ENCODE data around the gene FLNA.
"Not testable (repeated sequence)": the region's sequence is repeated elsewhere in the genome, so short reads cannot be mapped to it uniquely, and the experiment has no call there.

The FLNA gene

GRCh38 chrX:154310616-154311536 is 63.6 kb downstream of the FLNA start:
- H3K4me3 ChIP-seq (ENCODE audit: low read depth, low read length): no peak overlapping the region
- no peaks in the 10 kb centered on the region for H3K27me3 ChIP-seq (ENCODE audit: control insufficient read depth, insufficient read depth, low read length)
- no peaks in the 10 kb centered on the region for H3K4me1 ChIP-seq (ENCODE audit: control insufficient read depth, insufficient read depth, low read length)
- no peak overlapping the region for H3K27ac ChIP-seq (ENCODE audit: low read depth, low read length)
- no peak overlapping the region for H3K9ac ChIP-seq (ENCODE audit: low read length)
- H3K36me3 ChIP-seq (ENCODE audit: control insufficient read depth, insufficient read depth, low read length): no peaks in the 10 kb centered on the region
- peaks cover 6% of the 10 kb centered on the region; the same call in 1 of the 2 replicates for H3K9me3 ChIP-seq (ENCODE audit: control insufficient read depth, insufficient read depth, low read depth, low read length)

- no peaks in the 10 kb centered on the region for H3K36me3 ChIP-seq (ENCODE audit: control insufficient read depth, insufficient read depth, low read length)
- peaks cover 10% of the 10 kb centered on the region; the same call in 1 of the 2 replicates for H3K4me1 ChIP-seq (ENCODE audit: control insufficient read depth, insufficient read depth, low read length)
- H3K27ac ChIP-seq (ENCODE audit: low read depth, low read length): no peak overlapping the region
- H3K4me3 ChIP-seq (ENCODE audit: low read depth, low read length): no peak overlapping the region
- no peak overlapping the region for H3K9ac ChIP-seq (ENCODE audit: low read length)
- no peaks in the 10 kb centered on the region for H3K27me3 ChIP-seq (ENCODE audit: control insufficient read depth, insufficient read depth, low read length)
- H3K9me3 ChIP-seq (ENCODE audit: control insufficient read depth, insufficient read depth, low read depth, low read length): peaks cover 10% of the 10 kb centered on the region; the same call in 1 of the 2 replicates
These were observed 65.2 kb downstream of the FLNA start for GRCh38 chrX:154309041-154309775.

DNA sequence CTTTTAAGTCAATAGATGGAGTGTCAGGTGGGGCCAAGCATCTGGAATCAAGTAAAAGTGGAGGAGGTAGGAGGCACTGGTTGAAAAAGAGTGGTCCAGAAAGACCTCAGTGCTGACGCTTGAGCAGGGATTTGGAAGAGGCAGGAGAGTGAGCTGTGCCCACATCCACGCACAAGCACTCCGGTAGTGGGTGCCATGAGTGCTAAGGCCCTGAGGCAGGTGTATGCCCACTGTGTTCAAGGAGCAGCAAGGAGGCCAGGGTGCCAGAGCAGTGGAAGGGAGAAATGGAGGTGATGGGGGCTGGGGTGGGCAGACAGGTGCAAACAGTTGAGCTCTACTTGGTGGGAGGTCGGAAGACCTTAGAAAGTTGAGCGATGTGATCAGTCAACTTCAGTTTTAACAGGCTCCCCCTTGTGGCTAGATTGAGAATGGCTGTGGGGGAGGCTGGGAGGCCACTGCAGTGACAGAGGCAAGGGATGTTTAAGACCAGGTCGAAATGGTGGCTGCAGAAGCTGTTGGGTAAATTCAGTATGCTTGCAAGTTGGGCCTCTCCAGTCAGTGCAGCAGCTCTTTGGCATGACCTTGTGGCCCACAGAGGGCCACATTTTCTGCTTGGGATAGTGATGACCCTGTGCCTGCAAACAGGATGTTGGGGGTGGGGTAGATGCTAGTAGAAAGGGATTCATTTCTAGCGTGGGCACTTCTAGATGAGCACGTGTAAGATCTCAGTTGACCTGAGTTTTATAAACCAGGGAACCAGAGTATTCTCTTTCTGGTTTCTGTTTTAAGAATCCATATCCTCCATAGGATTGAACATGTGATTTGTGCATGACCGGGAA is 66.1 kb downstream of the FLNA start:
- Histone ChIP-seq H3K27ac (ENCODE audit: low read depth, low read length) (no peak overlapping the region), H3K36me3 (ENCODE audit: control insufficient read depth, insufficient read depth, low read length) (no peaks in the 10 kb centered on the region), H3K9ac (ENCODE audit: low read length) (no peak overlapping the region), H3K27me3 (ENCODE audit: control insufficient read depth, insufficient read depth, low read length) (no peaks in the 10 kb centered on the region), H3K9me3 (ENCODE audit: control insufficient read depth, insufficient read depth, low read depth, low read length) (peaks cover 10% of the 10 kb centered on the region; the same call in 1 of the 2 replicates), H3K4me3 (ENCODE audit: low read depth, low read length) (no peak overlapping the region), H3K4me1 (ENCODE audit: control insufficient read depth, insufficient read depth, low read length) (peaks cover 10% of the 10 kb centered on the region; the same call in 1 of the 2 replicates)

GRCh38 chrX:154307202-154307601 is 67.2 kb downstream of the FLNA start:
- peaks cover 10% of the 10 kb centered on the region; the same call in 1 of the 2 replicates for H3K9me3 ChIP-seq (ENCODE audit: control insufficient read depth, insufficient read depth, low read depth, low read length)
- no peaks in the 10 kb centered on the region for H3K27me3 ChIP-seq (ENCODE audit: control insufficient read depth, insufficient read depth, low read length)
- H3K36me3 ChIP-seq (ENCODE audit: control insufficient read depth, insufficient read depth, low read length): no peaks in the 10 kb centered on the region
- no peak overlapping the region for H3K27ac ChIP-seq (ENCODE audit: low read depth, low read length)
- no peak overlapping the region for H3K9ac ChIP-seq (ENCODE audit: low read length)
- peaks cover 10% of the 10 kb centered on the region; the same call in 1 of the 2 replicates for H3K4me1 ChIP-seq (ENCODE audit: control insufficient read depth, insufficient read depth, low read length)
- no peak overlapping the region for H3K4me3 ChIP-seq (ENCODE audit: low read depth, low read length)

GRCh38 chrX:154305541-154306205 is 68.8 kb downstream of the FLNA start:
- peaks cover 10% of the 10 kb centered on the region; the same call in 1 of the 2 replicates for H3K4me1 ChIP-seq (ENCODE audit: control insufficient read depth, insufficient read depth, low read length)
- H3K9me3 ChIP-seq (ENCODE audit: control insufficient read depth, insufficient read depth, low read depth, low read length): peaks cover 10% of the 10 kb centered on the region; the same call in 1 of the 2 replicates
- H3K9ac ChIP-seq (ENCODE audit: low read length): no peak overlapping the region
- no peak overlapping the region for H3K27ac ChIP-seq (ENCODE audit: low read depth, low read length)
- no peak overlapping the region for H3K4me3 ChIP-seq (ENCODE audit: low read depth, low read length)
- H3K27me3 ChIP-seq (ENCODE audit: control insufficient read depth, insufficient read depth, low read length): no peaks in the 10 kb centered on the region
- H3K36me3 ChIP-seq (ENCODE audit: control insufficient read depth, insufficient read depth, low read length): no peaks in the 10 kb centered on the region

DNA sequence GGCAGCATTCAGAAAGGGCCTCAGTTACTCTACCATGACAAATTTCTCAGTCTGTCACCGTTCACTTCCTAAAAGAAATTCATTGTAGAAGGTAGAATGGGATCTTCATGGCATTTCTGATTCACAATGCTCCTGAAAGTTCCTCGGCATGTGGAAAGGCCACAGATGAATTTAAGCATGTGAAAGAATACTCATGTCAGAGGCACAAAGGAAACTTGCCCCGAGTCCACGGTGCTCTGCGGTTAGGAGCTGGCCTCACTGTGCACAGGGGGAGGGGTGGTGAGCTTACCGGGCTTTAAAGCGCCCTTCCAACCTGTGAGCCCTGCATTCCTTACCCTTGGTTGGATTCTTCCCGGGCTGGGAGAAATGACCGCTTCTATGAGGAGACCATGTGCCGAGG is 69.6 kb downstream of the FLNA start:
- H3K27me3 ChIP-seq (ENCODE audit: control insufficient read depth, insufficient read depth, low read length): no peaks in the 10 kb centered on the region
- no peak overlapping the region for H3K4me3 ChIP-seq (ENCODE audit: low read depth, low read length)
- H3K36me3 ChIP-seq (ENCODE audit: control insufficient read depth, insufficient read depth, low read length): no peaks in the 10 kb centered on the region
- H3K4me1 ChIP-seq (ENCODE audit: control insufficient read depth, insufficient read depth, low read length): peaks cover 10% of the 10 kb centered on the region; the same call in 1 of the 2 replicates
- H3K27ac ChIP-seq (ENCODE audit: low read depth, low read length): no peak overlapping the region
- peaks cover 10% of the 10 kb centered on the region; the same call in 1 of the 2 replicates for H3K9me3 ChIP-seq (ENCODE audit: control insufficient read depth, insufficient read depth, low read depth, low read length)
- no peak overlapping the region for H3K9ac ChIP-seq (ENCODE audit: low read length)

GRCh38 chrX:154303476-154303875 is 71.0 kb downstream of the FLNA start:
- H3K27ac ChIP-seq (ENCODE audit: low read depth, low read length): no peak overlapping the region
- peaks cover 10% of the 10 kb centered on the region; the same call in 1 of the 2 replicates for H3K4me1 ChIP-seq (ENCODE audit: control insufficient read depth, insufficient read depth, low read length)
- no peaks in the 10 kb centered on the region for H3K27me3 ChIP-seq (ENCODE audit: control insufficient read depth, insufficient read depth, low read length)
- no peak overlapping the region for H3K9ac ChIP-seq (ENCODE audit: low read length)
- H3K4me3 ChIP-seq (ENCODE audit: low read depth, low read length): no peak overlapping the region
- H3K9me3 ChIP-seq (ENCODE audit: control insufficient read depth, insufficient read depth, low read depth, low read length): peaks cover 7% of the 10 kb centered on the region; the same call in 1 of the 2 replicates
- no peaks in the 10 kb centered on the region for H3K36me3 ChIP-seq (ENCODE audit: control insufficient read depth, insufficient read depth, low read length)

- not testable (repeated sequence) for H3K27me3 ChIP-seq (ENCODE audit: control insufficient read depth, insufficient read depth, low read length); H3K9me3 ChIP-seq (ENCODE audit: control insufficient read depth, insufficient read depth, low read depth, low read length); H3K36me3 ChIP-seq (ENCODE audit: control insufficient read depth, insufficient read depth, low read length); H3K4me1 ChIP-seq (ENCODE audit: control insufficient read depth, insufficient read depth, low read length); H3K9ac ChIP-seq (ENCODE audit: low read length); H3K4me3 ChIP-seq (ENCODE audit: low read depth, low read length); H3K27ac ChIP-seq (ENCODE audit: low read depth, low read length)
These were observed 71.4 kb downstream of the FLNA start for GRCh38 chrX:154302998-154303397.

GRCh38 chrX:154300816-154301215 is 73.6 kb downstream of the FLNA start:
- Histone ChIP-seq H3K36me3 (ENCODE audit: control insufficient read depth, insufficient read depth, low read length) (no peaks in the 10 kb centered on the region), H3K9ac (ENCODE audit: low read length) (no peak overlapping the region), H3K27me3 (ENCODE audit: control insufficient read depth, insufficient read depth, low read length) (no peaks in the 10 kb centered on the region), H3K4me1 (ENCODE audit: control insufficient read depth, insufficient read depth, low read length) (peaks cover 10% of the 10 kb centered on the region; the same call in 1 of the 2 replicates), H3K4me3 (ENCODE audit: low read depth, low read length) (no peak overlapping the region), H3K27ac (ENCODE audit: low read depth, low read length) (no peak overlapping the region), H3K9me3 (ENCODE audit: control insufficient read depth, insufficient read depth, low read depth, low read length) (peaks cover 13% of the 10 kb centered on the region)
